Measurements from ENCODE around the gene LINGO4.

DNA sequence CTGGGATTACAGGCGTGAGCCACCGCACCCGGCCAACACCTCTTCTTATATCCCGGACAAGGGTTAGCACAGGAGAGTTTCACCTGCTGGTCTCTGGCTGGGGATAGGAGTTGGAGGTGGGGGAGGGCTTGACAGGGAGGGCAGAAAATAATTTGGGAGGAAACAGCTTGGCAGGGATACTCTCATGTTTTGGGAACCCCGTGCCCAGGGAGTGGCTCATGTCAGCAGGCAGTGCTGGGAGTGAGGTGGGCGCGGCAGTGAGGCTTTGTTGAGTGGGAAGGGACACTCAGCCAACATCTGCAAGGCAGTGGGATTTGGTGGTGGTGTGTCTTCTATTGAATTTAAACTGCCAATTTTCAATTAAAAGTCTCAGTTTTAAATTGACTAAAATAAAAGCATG, 49.4 kb upstream of the LINGO4 start:
- no peak for TF ChIP-seq EZH2phosphoT487 (IDR thresholded peaks at IDR 0.05; ENCODE audit: borderline replicate concordance)
- TF ChIP-seq, protein P1, sequence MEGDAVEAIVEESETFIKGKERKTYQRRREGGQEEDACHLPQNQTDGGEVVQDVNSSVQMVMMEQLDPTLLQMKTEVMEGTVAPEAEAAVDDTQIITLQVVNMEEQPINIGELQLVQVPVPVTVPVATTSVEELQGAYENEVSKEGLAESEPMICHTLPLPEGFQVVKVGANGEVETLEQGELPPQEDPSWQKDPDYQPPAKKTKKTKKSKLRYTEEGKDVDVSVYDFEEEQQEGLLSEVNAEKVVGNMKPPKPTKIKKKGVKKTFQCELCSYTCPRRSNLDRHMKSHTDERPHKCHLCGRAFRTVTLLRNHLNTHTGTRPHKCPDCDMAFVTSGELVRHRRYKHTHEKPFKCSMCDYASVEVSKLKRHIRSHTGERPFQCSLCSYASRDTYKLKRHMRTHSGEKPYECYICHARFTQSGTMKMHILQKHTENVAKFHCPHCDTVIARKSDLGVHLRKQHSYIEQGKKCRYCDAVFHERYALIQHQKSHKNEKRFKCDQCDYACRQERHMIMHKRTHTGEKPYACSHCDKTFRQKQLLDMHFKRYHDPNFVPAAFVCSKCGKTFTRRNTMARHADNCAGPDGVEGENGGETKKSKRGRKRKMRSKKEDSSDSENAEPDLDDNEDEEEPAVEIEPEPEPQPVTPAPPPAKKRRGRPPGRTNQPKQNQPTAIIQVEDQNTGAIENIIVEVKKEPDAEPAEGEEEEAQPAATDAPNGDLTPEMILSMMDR (conservative IDR thresholded peaks at IDR 0.05; ENCODE audit: low read length), result no peak

All from Loucy (cell line).